Immature natural killer cell (primary cell): Measurements from ENCODE around the gene SORCS2. TPM values are rescaled to one million over a fixed set of nuclear protein-coding genes. Genes with fewer than 3 reads are reported as not detected.
A peak's percentile ranks its signal among the peaks of the same experiment; 100 is the strongest.

Experiments
- DNase-seq, 3 donors: peaks; one replicate each; pipeline ENCODE4 v3.0.0; 2022; ENCODE audit warnings: mixed read lengths in 1 of 3
- H3K27ac Mint-ChIP-seq, 6 donors: one replicate each; pipeline ENCODE4 v1.8.0; 2020; ENCODE audit warnings: mixed read lengths in 6 of 6, mild to moderate bottlenecking in 5 of 6, inconsistent platforms in 4 of 6, moderate library complexity in 3 of 6
- H3K27me3 Mint-ChIP-seq, 3 donors: one replicate each; pipeline ENCODE4 v1.8.0; 2020 to 2021; ENCODE audit warnings: low read depth in 3 of 3, mild to moderate bottlenecking in 3 of 3, mixed read lengths in 3 of 3, moderate library complexity in 3 of 3, inconsistent platforms in 1 of 3
- H3K36me3 Mint-ChIP-seq, 3 donors: one replicate each; pipeline ENCODE4 v1.8.0; 2020; ENCODE audit warnings: mixed read lengths in 3 of 3, inconsistent platforms in 2 of 3, mild to moderate bottlenecking in 2 of 3
- H3K4me1 Mint-ChIP-seq, 2 donors: one replicate each; pipeline ENCODE4 v1.8.0; 2020; ENCODE audit warnings: inconsistent platforms in 2 of 2, mild to moderate bottlenecking in 2 of 2, mixed read lengths in 2 of 2, moderate library complexity in 1 of 2
- H3K4me3 Mint-ChIP-seq, 5 donors: one replicate each; pipeline ENCODE4 v1.8.0; 2020; ENCODE audit warnings: mild to moderate bottlenecking in 5 of 5, mixed read lengths in 5 of 5, inconsistent platforms in 3 of 5, moderate library complexity in 3 of 5
- H3K9me3 Mint-ChIP-seq, 6 donors: one replicate each; pipeline ENCODE4 v1.8.0; 2020; ENCODE audit warnings: mild to moderate bottlenecking in 6 of 6, mixed read lengths in 6 of 6, inconsistent platforms in 4 of 6, moderate library complexity in 3 of 6
- polyA plus RNA-seq, 3 donors: library from polyadenylated mRNA; unstranded; fragments of 300-500 nt; fragmentation: Illumina TruSeq; gene quantifications; one replicate each; pipeline ENCODE4 v1.2.3, GENCODE V29; 2021

The SORCS2 gene
- polyA plus RNA-seq, 3 donors from 2014 or later: 0.04 to 0.16 TPM; not detected in 1

- Mint-ChIP-seq H3K4me1 (peaks cover 10 to 20% of the 10 kb centered on the region in 2 donors), H3K4me3 (no peak overlapping the region), H3K36me3 (peaks cover 0 to 14% (median 4%) of the 10 kb centered on the region in 3 donors), H3K27me3 (peaks cover 10 to 31% (median 21%) of the 10 kb centered on the region in 3 donors), H3K9me3 (peaks cover 0 to 22% (median 7%) of the 10 kb centered on the region in 6 donors), H3K27ac (no peak overlapping the region)
- DNase-seq: no peak
Observed at GRCh38 chr4:7402526-7402925, 210.2 kb downstream of the SORCS2 start.

GRCh38 chr4:7403001-7403400 is 210.7 kb downstream of the SORCS2 start:
- H3K27ac Mint-ChIP-seq: no peak overlapping the region
- no peak overlapping the region for H3K4me3 Mint-ChIP-seq

GRCh38 chr4:7408166-7408565 is 215.8 kb downstream of the SORCS2 start:
- peaks cover 14 to 45% (median 21%) of the 10 kb centered on the region in 6 donors for H3K9me3 Mint-ChIP-seq
- peaks cover 9 to 19% (median 12%) of the 10 kb centered on the region in 3 donors for H3K36me3 Mint-ChIP-seq
- DNase-seq: no peak
- H3K27ac Mint-ChIP-seq: no peak overlapping the region
- peaks cover 6 to 17% (median 13%) of the 10 kb centered on the region in 3 donors for H3K27me3 Mint-ChIP-seq
- no peak overlapping the region for H3K4me3 Mint-ChIP-seq
- no peaks in the 10 kb centered on the region for H3K4me1 Mint-ChIP-seq

More at GRCh38 chr4:7403001-7403400, 210.7 kb downstream of the SORCS2 start:
- peaks cover 10 to 20% of the 10 kb centered on the region in 2 donors for H3K4me1 Mint-ChIP-seq
- H3K27me3 Mint-ChIP-seq: peaks cover 8 to 28% (median 19%) of the 10 kb centered on the region in 3 donors
- peaks cover 1 to 26% (median 9%) of the 10 kb centered on the region in 6 donors for H3K9me3 Mint-ChIP-seq
- H3K36me3 Mint-ChIP-seq: peaks cover 2 to 14% (median 4%) of the 10 kb centered on the region in 3 donors
- DNase-seq: no peak

- H3K9me3 Mint-ChIP-seq: peaks cover 14 to 39% (median 21%) of the 10 kb centered on the region in 6 donors
- peaks cover 6 to 18% (median 17%) of the 10 kb centered on the region in 3 donors for H3K27me3 Mint-ChIP-seq
- H3K27ac Mint-ChIP-seq: no peak overlapping the region
- H3K4me3 Mint-ChIP-seq: no peak overlapping the region
- H3K36me3 Mint-ChIP-seq: peaks cover 9 to 19% (median 12%) of the 10 kb centered on the region in 3 donors
- no peaks in the 10 kb centered on the region for H3K4me1 Mint-ChIP-seq
- no peak for DNase-seq
Observed at GRCh38 chr4:7410446-7410845, 218.1 kb downstream of the SORCS2 start.

GRCh38 chr4:7411491-7411890 is 219.2 kb downstream of the SORCS2 start:
- H3K4me3 Mint-ChIP-seq: no peak overlapping the region
- H3K27me3 Mint-ChIP-seq: peaks cover 3 to 16% (median 15%) of the 10 kb centered on the region in 3 donors
- no peaks in the 10 kb centered on the region for H3K4me1 Mint-ChIP-seq
- DNase-seq: no peak
- peaks cover 14 to 34% (median 22%) of the 10 kb centered on the region in 6 donors for H3K9me3 Mint-ChIP-seq
- H3K36me3 Mint-ChIP-seq: peaks cover 9 to 17% (median 12%) of the 10 kb centered on the region in 3 donors
- no peak overlapping the region for H3K27ac Mint-ChIP-seq

- no peak overlapping the region for H3K4me3 Mint-ChIP-seq
- H3K27ac Mint-ChIP-seq: no peak overlapping the region
- peaks cover 4 to 17% (median 15%) of the 10 kb centered on the region in 3 donors for H3K27me3 Mint-ChIP-seq
- DNase-seq: no peak
- H3K36me3 Mint-ChIP-seq: peaks cover 9 to 13% (median 12%) of the 10 kb centered on the region in 3 donors
- peaks cover 14 to 29% (median 21%) of the 10 kb centered on the region in 6 donors for H3K9me3 Mint-ChIP-seq
- no peaks in the 10 kb centered on the region for H3K4me1 Mint-ChIP-seq
Observed at GRCh38 chr4:7411896-7412553, 219.7 kb downstream of the SORCS2 start.

- Mint-ChIP-seq H3K4me1 (no peaks in the 10 kb centered on the region), H3K9me3 (peaks cover 14 to 24% (median 19%) of the 10 kb centered on the region in 6 donors), H3K4me3 (no peak overlapping the region), H3K36me3 (peaks cover 9 to 13% (median 12%) of the 10 kb centered on the region in 3 donors), H3K27me3 (peaks cover 5 to 15% (median 12%) of the 10 kb centered on the region in 3 donors), H3K27ac (no peak overlapping the region)
- no peak for DNase-seq
Observed at GRCh38 chr4:7412554-7412912, 220.2 kb downstream of the SORCS2 start.

GRCh38 chr4:7414046-7414445 is 221.7 kb downstream of the SORCS2 start:
- no peak for DNase-seq
- Mint-ChIP-seq H3K4me3 (no peak overlapping the region), H3K9me3 (peaks cover 3 to 11% (median 9%) of the 10 kb centered on the region in 6 donors), H3K4me1 (no peaks in the 10 kb centered on the region), H3K27ac (no peak overlapping the region), H3K27me3 (peaks cover 8 to 18% (median 12%) of the 10 kb centered on the region in 3 donors), H3K36me3 (peaks cover under 1 to 5% (median under 1%) of the 10 kb centered on the region in 3 donors)

- DNase-seq: no peak
- Mint-ChIP-seq H3K4me1 (no peaks in the 10 kb centered on the region), H3K4me3 (no peak overlapping the region), H3K27me3 (peaks cover 8 to 21% (median 8%) of the 10 kb centered on the region in 3 donors), H3K27ac (no peak overlapping the region), H3K36me3 (no peaks in the 10 kb centered on the region), H3K9me3 (peaks cover 0 to 7% (median under 1%) of the 10 kb centered on the region in 6 donors)
Observed at GRCh38 chr4:7414736-7415510, 222.6 kb downstream of the SORCS2 start.

- Mint-ChIP-seq H3K4me1 (no peaks in the 10 kb centered on the region), H3K27ac (peak overlapping the region in 1 of 6 donors; percentile 13), H3K4me3 (no peak overlapping the region), H3K9me3 (peaks cover 0 to 6% (median 0%) of the 10 kb centered on the region in 6 donors), H3K27me3 (peaks cover 6 to 21% (median 8%) of the 10 kb centered on the region in 3 donors), H3K36me3 (no peaks in the 10 kb centered on the region)
- no peak for DNase-seq
Observed at GRCh38 chr4:7415927-7416686, 223.8 kb downstream of the SORCS2 start.

- Mint-ChIP-seq H3K27ac (no peak overlapping the region), H3K9me3 (peaks cover 0 to 6% (median 0%) of the 10 kb centered on the region in 6 donors), H3K4me3 (no peak overlapping the region), H3K27me3 (peaks cover 6 to 19% (median 8%) of the 10 kb centered on the region in 3 donors), H3K4me1 (no peaks in the 10 kb centered on the region), H3K36me3 (no peaks in the 10 kb centered on the region)
- DNase-seq: no peak
Observed at GRCh38 chr4:7416745-7417432, 224.6 kb downstream of the SORCS2 start.

GRCh38 chr4:7417639-7418038 is 225.3 kb downstream of the SORCS2 start:
- DNase-seq: no peak
- Mint-ChIP-seq H3K4me3 (no peak overlapping the region), H3K4me1 (no peaks in the 10 kb centered on the region), H3K27me3 (peaks cover 6 to 19% (median 10%) of the 10 kb centered on the region in 3 donors), H3K9me3 (peaks cover 0 to 6% (median 0%) of the 10 kb centered on the region in 6 donors), H3K27ac (no peak overlapping the region), H3K36me3 (no peaks in the 10 kb centered on the region)
